ENCODE measurements around the gene B9D1.
A peak's percentile ranks its signal among the peaks of the same experiment; 100 is the strongest.

B9D1 gene

GRCh38 chr17:19348806-19349205, 13.7 kb downstream of the B9D1 start:
- ChIA-PET CTCF (interaction anchor here (0.6 to 0.8 kb wide), 2 partner anchors 10 to 164 kb away, joined by 3 read pairs; no protein-coding TSS in a partner anchor), POLR2A (no interaction called here)
- no peak overlapping the region for H3K4me3 ChIP-seq (ENCODE audit: low read depth, low read length)
- TF ChIP-seq, protein P1, sequence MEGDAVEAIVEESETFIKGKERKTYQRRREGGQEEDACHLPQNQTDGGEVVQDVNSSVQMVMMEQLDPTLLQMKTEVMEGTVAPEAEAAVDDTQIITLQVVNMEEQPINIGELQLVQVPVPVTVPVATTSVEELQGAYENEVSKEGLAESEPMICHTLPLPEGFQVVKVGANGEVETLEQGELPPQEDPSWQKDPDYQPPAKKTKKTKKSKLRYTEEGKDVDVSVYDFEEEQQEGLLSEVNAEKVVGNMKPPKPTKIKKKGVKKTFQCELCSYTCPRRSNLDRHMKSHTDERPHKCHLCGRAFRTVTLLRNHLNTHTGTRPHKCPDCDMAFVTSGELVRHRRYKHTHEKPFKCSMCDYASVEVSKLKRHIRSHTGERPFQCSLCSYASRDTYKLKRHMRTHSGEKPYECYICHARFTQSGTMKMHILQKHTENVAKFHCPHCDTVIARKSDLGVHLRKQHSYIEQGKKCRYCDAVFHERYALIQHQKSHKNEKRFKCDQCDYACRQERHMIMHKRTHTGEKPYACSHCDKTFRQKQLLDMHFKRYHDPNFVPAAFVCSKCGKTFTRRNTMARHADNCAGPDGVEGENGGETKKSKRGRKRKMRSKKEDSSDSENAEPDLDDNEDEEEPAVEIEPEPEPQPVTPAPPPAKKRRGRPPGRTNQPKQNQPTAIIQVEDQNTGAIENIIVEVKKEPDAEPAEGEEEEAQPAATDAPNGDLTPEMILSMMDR (IDR thresholded peaks at IDR 0.05; ENCODE audit: insufficient read depth, low read length, missing control alignments) = no peak
- DNase-seq (ENCODE audit: low read depth, low spot score) = no peak

DNA sequence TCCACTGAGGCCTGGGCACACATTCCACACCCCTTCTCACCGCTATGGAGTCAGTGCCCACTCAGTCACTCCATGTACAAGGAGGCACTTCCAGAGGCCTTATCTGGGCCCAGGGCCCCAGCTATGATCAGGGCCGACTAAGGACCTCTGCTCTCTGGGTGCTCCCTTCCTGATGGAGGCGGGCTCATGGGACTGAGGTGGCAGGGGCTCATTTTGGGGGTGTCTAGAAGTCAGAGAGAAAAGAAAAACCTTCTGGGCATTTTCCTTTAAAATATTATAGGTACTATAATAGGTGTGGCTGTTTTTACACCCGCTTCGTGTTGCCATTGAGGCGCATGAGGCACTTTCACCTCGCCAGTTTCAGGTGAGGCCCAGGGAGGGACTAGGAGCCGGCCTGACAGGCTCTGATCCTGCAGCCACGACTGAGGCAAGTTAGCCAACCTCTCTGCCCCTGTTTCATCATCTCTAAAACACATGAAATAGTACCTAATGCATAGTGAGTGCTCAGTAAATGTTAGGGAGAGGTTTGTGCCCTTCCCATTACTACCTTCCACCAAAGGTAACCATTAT, 14.4 kb downstream of the B9D1 start:
- no peak overlapping the region for H3K4me3 ChIP-seq (ENCODE audit: low read depth, low read length)
- TF ChIP-seq, protein P1 (IDR thresholded peaks at IDR 0.05; ENCODE audit: insufficient read depth, low read length, missing control alignments) = no peak
- no peak for DNase-seq (ENCODE audit: low read depth, low spot score)
- ChIA-PET POLR2A (no interaction called here), CTCF (interaction anchor here (2.6 kb wide), 1 partner anchor 15 kb away, joined by 8 read pairs; the partner anchor contains the start of gene B9D1)

DNA sequence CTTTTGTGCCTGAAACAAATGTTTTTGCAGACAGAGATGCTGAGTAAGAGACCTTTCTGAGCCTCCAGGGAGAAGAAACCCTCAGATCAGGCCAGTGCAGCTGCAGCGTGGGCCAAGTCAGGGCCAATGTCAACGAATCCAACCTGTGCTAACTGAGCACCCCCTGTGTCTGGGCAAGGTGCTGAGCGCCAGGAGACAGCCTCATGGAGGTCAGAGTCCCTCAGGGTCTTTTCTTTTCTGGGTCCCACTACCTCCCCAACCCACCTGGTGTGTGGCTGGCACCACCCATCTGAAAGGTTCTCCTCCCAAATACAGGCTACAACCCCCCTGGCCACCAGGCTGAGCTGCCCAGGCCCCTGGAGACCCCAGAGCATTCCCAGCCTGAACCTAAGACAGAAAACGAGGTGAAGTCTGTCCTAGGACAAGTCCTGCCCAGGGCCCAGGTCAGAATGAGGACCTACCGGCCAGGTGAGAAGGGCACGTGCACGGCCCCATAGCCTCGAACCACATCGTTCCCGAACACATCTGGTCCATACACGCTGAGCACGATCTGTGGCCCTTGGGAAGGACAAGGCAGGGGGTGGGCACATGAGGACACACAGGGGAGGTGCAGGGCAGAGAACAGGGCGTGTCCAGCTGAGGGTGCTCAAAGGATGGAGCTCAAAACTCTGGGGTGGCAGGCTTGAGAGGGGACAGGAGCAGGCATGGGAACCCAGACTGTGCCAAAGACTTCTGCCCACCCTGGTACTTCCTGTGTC, 15.0 kb downstream of the B9D1 start:
- H3K4me3 ChIP-seq (ENCODE audit: low read depth, low read length) = no peak overlapping the region
- ChIA-PET CTCF (interaction anchor here (1.0 to 2.6 kb wide), 4 partner anchors 9 to 416 kb away, joined by 3 to 8 read pairs (median 4); partner anchors contain the start of gene B9D1), POLR2A (interaction anchor here (1.7 kb wide), 1 partner anchor 30 kb away, joined by 4 read pairs; no protein-coding TSS in a partner anchor)
- DNase-seq (ENCODE audit: low read depth, low spot score) = no peak
- TF ChIP-seq, protein P1 (IDR thresholded peaks at IDR 0.05; ENCODE audit: insufficient read depth, low read length, missing control alignments) = no peak

- no peak overlapping the region for H3K4me3 ChIP-seq (ENCODE audit: low read depth, low read length)
- TF ChIP-seq, protein P1 (IDR thresholded peaks at IDR 0.05; ENCODE audit: insufficient read depth, low read length, missing control alignments) = no peak
- ChIA-PET CTCF (interaction anchor here (0.8 to 2.6 kb wide), 7 partner anchors 8 to 417 kb away, joined by 3 to 8 read pairs (median 4); partner anchors contain the start of gene B9D1), POLR2A (interaction anchor here (1.7 kb wide), 1 partner anchor 31 kb away, joined by 4 read pairs; no protein-coding TSS in a partner anchor)
- peak; percentile 62 for DNase-seq (ENCODE audit: low read depth, low spot score)
Measured at GRCh38 chr17:19346351-19347255, 15.9 kb downstream of the B9D1 start.

- no peak overlapping the region for H3K4me3 ChIP-seq (ENCODE audit: low read depth, low read length)
- POLR2A ChIA-PET = no interaction called here
- no peak for DNase-seq (ENCODE audit: low read depth, low spot score)
- CTCF ChIA-PET = interaction anchor here (0.8 to 2.6 kb wide), 6 partner anchors 8 to 101 kb away, joined by 3 to 8 read pairs (median 4); partner anchors contain the start of gene B9D1
- TF ChIP-seq, protein P1 (IDR thresholded peaks at IDR 0.05; ENCODE audit: insufficient read depth, low read length, missing control alignments) = no peak
Measured at GRCh38 chr17:19345486-19346350, 16.8 kb downstream of the B9D1 start.
